GM18507 (cell line): ENCODE results near the gene ZNF654.

Source experiments
- DNase-seq: peaks from one replicate; pipeline ENCODE4 v3.0.0; 2011; ENCODE audit warnings: low read depth; ENCODE audit not compliant: insufficient read length; ENCODE audit errors: extremely low spot score
- FAIRE-seq: peaks from 2 replicates; lab custom pipeline; 2011; peaks lifted over from hg19 to GRCh38; lab: Jason Lieb, UNC

ZNF654 gene

GRCh38 chr3:88131695-88132094 is 72.6 kb downstream of the ZNF654 start:
- DNase-seq (no peak), FAIRE-seq (no peak)

GRCh38 chr3:88132894-88133293 is 73.8 kb downstream of the ZNF654 start:
- FAIRE-seq: no peak

GRCh38 chr3:88133711-88134263 is 74.7 kb downstream of the ZNF654 start:
- no peak for FAIRE-seq
- DNase-seq: no peak

More at GRCh38 chr3:88132894-88133293, 73.8 kb downstream of the ZNF654 start:
- no peak for DNase-seq

GRCh38 chr3:88137836-88138235 is 78.8 kb downstream of the ZNF654 start:
- no peak for DNase-seq
- no peak for FAIRE-seq

- DNase-seq (no peak), FAIRE-seq (no peak)
These were observed 82.5 kb downstream of the ZNF654 start for GRCh38 chr3:88141458-88142083.

- FAIRE-seq (peak; percentile 75), DNase-seq (no peak)
These were observed 83.1 kb downstream of the ZNF654 start for GRCh38 chr3:88142094-88142624.

GRCh38 chr3:88147261-88147660 is 88.2 kb downstream of the ZNF654 start:
- no peak for DNase-seq
- FAIRE-seq: no peak

GRCh38 chr3:88148651-88149050 is 89.6 kb downstream of the ZNF654 start:
- FAIRE-seq: no peak

GRCh38 chr3:88149101-88149508 is 90.0 kb downstream of the ZNF654 start:
- FAIRE-seq (no peak), DNase-seq (no peak)

More at GRCh38 chr3:88148651-88149050, 89.6 kb downstream of the ZNF654 start:
- no peak for DNase-seq

- peak; percentile 89 for FAIRE-seq
These were observed 90.7 kb downstream of the ZNF654 start, which contains the start of gene C3orf38 for GRCh38 chr3:88149509-88150362. C3orf38 (plus strand) TSS chr3:88149959; CDS start chr3:88150053, 94 bp downstream.

GRCh38 chr3:88150371-88150770 is 91.3 kb downstream of the ZNF654 start:
- FAIRE-seq (peak; percentile 66), DNase-seq (no peak)

More at GRCh38 chr3:88149509-88150362, 90.7 kb downstream of the ZNF654 start, which contains the start of gene C3orf38:
- DNase-seq: peak; percentile 62

GRCh38 chr3:88150806-88151205 is 91.8 kb downstream of the ZNF654 start:
- DNase-seq (no peak), FAIRE-seq (peak; percentile 45)

GRCh38 chr3:88151358-88151757 is 92.3 kb downstream of the ZNF654 start:
- peak; percentile 69 for FAIRE-seq
- no peak for DNase-seq

GRCh38 chr3:88152841-88153240 is 93.8 kb downstream of the ZNF654 start:
- FAIRE-seq: peak; percentile 41
- no peak for DNase-seq

GRCh38 chr3:88166419-88166971 is 107.4 kb downstream of the ZNF654 start:
- no peak for FAIRE-seq

GRCh38 chr3:88167173-88167572 is 108.1 kb downstream of the ZNF654 start:
- DNase-seq (no peak), FAIRE-seq (no peak)

More at GRCh38 chr3:88166419-88166971, 107.4 kb downstream of the ZNF654 start:
- no peak for DNase-seq

- FAIRE-seq (no peak), DNase-seq (no peak)
These were observed 108.6 kb downstream of the ZNF654 start for GRCh38 chr3:88167704-88168103.

- FAIRE-seq: no peak
- DNase-seq: no peak
These were observed 109.1 kb downstream of the ZNF654 start for GRCh38 chr3:88168171-88168570.

- FAIRE-seq (peak; percentile 86), DNase-seq (no peak)
These were observed 121.4 kb downstream of the ZNF654 start for GRCh38 chr3:88180398-88180999.
